Measurements from ENCODE around the gene ZBTB47. TPM values are rescaled to one million over a fixed set of nuclear protein-coding genes. Genes with fewer than 3 reads are reported as not detected.

Gene ZBTB47
- total RNA-seq, 2 donors from 2014 or later: 4.0 to 9.0 TPM

DNA sequence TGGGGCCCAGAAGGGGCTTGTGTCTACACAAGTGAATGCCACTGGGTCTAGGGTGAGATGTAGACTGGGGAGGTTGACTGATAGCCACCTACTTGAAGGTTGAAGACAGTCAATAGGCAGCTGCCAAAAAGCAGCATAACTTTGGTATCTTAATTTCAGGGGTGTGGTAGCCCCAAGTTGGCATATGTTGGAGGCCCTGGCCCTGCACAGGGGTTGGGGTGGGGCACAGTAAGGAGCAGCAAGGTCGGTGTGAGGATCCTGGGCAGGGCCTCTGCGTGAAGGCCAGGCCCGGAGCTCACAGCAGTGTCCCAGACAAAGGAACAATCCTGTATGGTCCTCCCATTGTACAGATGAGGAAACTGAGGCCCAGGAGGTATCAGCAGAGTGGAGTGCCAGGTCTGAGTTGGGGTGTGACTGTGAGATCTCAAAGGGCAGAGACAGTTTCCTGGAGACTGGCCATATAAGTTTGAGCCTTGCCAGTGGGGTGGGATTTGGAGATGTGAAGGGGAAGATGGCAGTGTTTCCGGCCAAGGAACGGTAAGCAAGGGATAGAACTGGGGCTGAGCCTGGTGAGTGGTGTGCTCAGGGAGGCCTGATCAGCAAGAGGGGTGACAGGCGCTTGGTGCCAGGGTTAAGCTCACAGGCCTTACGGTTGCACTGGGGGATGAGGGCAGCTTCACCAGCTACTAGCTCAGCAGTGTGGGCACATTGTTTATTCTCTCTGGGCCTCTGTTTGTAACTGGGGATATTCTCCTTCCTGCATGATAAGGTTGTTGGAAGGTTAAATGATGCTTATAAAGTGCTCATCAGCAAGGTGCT lies 33.5 kb downstream of the ZBTB47 start:
- TF ChIP-seq, protein P1, sequence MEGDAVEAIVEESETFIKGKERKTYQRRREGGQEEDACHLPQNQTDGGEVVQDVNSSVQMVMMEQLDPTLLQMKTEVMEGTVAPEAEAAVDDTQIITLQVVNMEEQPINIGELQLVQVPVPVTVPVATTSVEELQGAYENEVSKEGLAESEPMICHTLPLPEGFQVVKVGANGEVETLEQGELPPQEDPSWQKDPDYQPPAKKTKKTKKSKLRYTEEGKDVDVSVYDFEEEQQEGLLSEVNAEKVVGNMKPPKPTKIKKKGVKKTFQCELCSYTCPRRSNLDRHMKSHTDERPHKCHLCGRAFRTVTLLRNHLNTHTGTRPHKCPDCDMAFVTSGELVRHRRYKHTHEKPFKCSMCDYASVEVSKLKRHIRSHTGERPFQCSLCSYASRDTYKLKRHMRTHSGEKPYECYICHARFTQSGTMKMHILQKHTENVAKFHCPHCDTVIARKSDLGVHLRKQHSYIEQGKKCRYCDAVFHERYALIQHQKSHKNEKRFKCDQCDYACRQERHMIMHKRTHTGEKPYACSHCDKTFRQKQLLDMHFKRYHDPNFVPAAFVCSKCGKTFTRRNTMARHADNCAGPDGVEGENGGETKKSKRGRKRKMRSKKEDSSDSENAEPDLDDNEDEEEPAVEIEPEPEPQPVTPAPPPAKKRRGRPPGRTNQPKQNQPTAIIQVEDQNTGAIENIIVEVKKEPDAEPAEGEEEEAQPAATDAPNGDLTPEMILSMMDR (IDR thresholded peaks at IDR 0.05): no peak

GRCh38 chr3:42688016-42688415 lies 34.5 kb downstream of the ZBTB47 start:
- Histone ChIP-seq H3K4me1 (no peaks in the 10 kb centered on the region), H3K27me3 (no peaks in the 10 kb centered on the region), H3K36me3 (no peaks in the 10 kb centered on the region), H3K9me3 (no peaks in the 10 kb centered on the region), H3K9ac (ENCODE audit: low read depth in 2 of 2, low read length in 2 of 2) (no peak overlapping the region), H3K4me3 (no peak overlapping the region), H3K27ac (no peak overlapping the region)
- DNase-seq: no peak
- TF ChIP-seq, protein P1 (IDR thresholded peaks at IDR 0.05): no peak
- intact Hi-C loops (cut with DNase I): no loop called here

More for the DNA sequence above, 33.5 kb downstream of the ZBTB47 start:
- H3K9ac ChIP-seq (ENCODE audit: low read depth in 2 of 2, low read length in 2 of 2): no peak overlapping the region
- H3K36me3 ChIP-seq: no peaks in the 10 kb centered on the region
- intact Hi-C loops (cut with DNase I): no loop called here
- no peak for DNase-seq
- H3K9me3 ChIP-seq: no peaks in the 10 kb centered on the region
- no peak overlapping the region for H3K27ac ChIP-seq
- no peak overlapping the region for H3K4me3 ChIP-seq
- no peaks in the 10 kb centered on the region for H3K27me3 ChIP-seq
- no peaks in the 10 kb centered on the region for H3K4me1 ChIP-seq

DNA sequence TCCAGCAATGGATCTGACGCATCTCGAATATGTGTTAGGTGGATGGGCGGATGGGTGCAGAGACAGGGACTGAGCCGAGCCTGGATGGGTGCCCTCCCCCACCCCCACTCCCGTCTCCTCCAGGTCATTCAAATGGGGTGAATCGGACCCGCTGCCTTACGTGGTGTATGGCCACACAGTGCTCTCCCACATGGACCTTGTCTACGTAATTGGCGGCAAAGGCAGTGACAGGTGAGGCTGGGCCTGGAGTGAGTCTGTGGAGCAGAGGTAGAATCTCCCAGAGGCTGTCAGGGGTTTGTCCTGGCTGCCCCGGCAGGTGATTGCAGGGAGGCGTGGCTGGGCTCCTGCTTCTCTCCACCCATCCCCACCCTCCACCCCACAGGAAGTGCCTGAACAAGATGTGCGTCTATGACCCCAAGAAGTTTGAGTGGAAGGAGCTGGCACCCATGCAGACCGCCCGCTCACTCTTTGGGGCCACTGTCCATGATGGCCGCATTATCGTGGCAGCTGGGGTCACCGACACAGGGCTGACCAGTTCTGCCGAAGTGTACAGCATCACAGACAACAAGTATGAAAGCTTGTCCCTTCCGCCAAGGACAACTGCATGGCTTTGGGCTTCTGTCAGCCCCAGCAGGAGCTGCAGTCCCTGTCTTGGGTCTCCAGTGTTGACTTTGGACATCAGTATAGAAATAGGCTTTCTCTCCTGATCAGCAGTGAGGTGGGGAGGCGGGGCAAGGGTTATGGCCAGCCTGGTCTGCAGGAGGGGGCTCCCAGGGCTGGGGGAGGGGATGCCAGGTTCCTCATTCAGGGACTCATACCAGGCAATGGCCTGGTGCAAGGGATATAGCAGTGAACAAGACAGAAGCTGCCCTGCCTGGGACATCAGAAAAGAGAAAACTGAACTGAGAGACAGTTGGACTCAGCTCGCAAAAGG lies 35.3 kb downstream of the ZBTB47 start:
- Histone ChIP-seq H3K4me3 (no peak overlapping the region), H3K27me3 (no peaks in the 10 kb centered on the region), H3K9me3 (no peaks in the 10 kb centered on the region), H3K36me3 (no peaks in the 10 kb centered on the region), H3K9ac (ENCODE audit: low read depth in 2 of 2, low read length in 2 of 2) (no peak overlapping the region), H3K27ac (no peak overlapping the region), H3K4me1 (no peaks in the 10 kb centered on the region)
- TF ChIP-seq, protein P1 (IDR thresholded peaks at IDR 0.05): no peak
- intact Hi-C loops (cut with DNase I): no loop called here
- no peak for DNase-seq

DNA sequence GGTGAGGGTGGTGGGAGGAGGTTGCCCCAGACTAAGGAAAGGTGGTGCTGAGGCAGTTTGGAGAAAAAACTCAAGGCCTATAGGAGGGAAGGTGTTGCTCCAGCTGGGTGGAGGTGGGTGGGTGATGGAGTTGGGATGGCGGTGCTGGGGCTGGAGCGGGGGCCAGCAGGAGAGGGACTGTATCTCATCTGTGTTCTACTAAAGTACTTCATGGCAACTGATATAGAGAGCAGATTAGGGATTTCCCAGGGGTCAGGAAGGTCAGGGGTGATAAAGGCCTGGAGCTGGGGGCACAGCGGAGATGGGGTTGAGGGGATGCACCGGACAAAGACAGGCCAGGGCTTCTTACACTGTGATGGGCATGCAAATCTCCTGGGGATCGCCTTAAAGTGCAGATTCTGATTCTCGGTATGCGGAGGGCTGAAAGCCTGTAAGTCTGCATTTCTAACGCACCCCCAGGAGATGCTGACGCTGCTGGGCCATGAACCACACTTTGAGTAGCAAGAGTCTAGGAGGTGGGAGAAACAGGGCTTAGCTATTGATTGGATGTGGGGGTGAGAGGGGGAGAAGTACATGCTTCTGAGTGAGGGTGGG lies 36.0 kb downstream of the ZBTB47 start:
- Histone ChIP-seq H3K36me3 (no peaks in the 10 kb centered on the region), H3K9me3 (no peaks in the 10 kb centered on the region), H3K27me3 (no peaks in the 10 kb centered on the region), H3K4me1 (no peaks in the 10 kb centered on the region), H3K27ac (no peak overlapping the region), H3K9ac (ENCODE audit: low read depth in 2 of 2, low read length in 2 of 2) (no peak overlapping the region), H3K4me3 (no peak overlapping the region)
- TF ChIP-seq, protein P1 (IDR thresholded peaks at IDR 0.05): no peak
- intact Hi-C loops (cut with DNase I): no loop called here
- no peak for DNase-seq

- no peak overlapping the region for H3K27ac ChIP-seq
- no peak for DNase-seq
These were observed 36.7 kb downstream of the ZBTB47 start for GRCh38 chr3:42690191-42690590.

More at GRCh38 chr3:42690191-42690590, 36.7 kb downstream of the ZBTB47 start:
- H3K4me3 ChIP-seq: no peak overlapping the region
- H3K9ac ChIP-seq (ENCODE audit: low read depth in 2 of 2, low read length in 2 of 2): no peak overlapping the region
- no peaks in the 10 kb centered on the region for H3K27me3 ChIP-seq
- H3K9me3 ChIP-seq: no peaks in the 10 kb centered on the region
- no peaks in the 10 kb centered on the region for H3K36me3 ChIP-seq
- TF ChIP-seq, protein P1 (IDR thresholded peaks at IDR 0.05): no peak
- H3K4me1 ChIP-seq: no peaks in the 10 kb centered on the region
- intact Hi-C loops (cut with DNase I): no loop called here

Measured in colonic mucosa (tissue), 4 donors.